WTC11 (cell line): ENCODE measurements around the gene NENF. TPM values are rescaled to one million over a fixed set of nuclear protein-coding genes. Genes with fewer than 3 reads are reported as not detected.
"Not testable (repeated sequence)": the region's sequence is repeated elsewhere in the genome, so short reads cannot be mapped to it uniquely, and the experiment has no call there.

ENCODE experiments used
- ATAC-seq: fragments of 200-7000 bp; cut with Tn5 transposase; 2 replicates; pipeline ENCODE4 v1.10.0; 2021; ENCODE audit warnings: mild to moderate bottlenecking, moderate library complexity
- CTCF ChIA-PET: fragments of 300-600 bp; sonication (Branson Sonifier 250); formaldehyde crosslinking; loops from one replicate; lab custom pipeline; 2021; ENCODE audit warnings: antibody characterized with exemption; lab: Charles Lee
- POLR2A ChIA-PET: fragments of 350-600 bp; sonication (Branson Sonifier 250); formaldehyde crosslinking; loops from one replicate; lab custom pipeline; 2021; ENCODE audit warnings: antibody characterized with exemption; lab: Charles Lee
- DNase-seq: peaks from one replicate; pipeline ENCODE4 v3.0.0; 2021; ENCODE audit warnings: low spot score
- H3K27ac Mint-ChIP-seq: 2 replicates; pipeline ENCODE4 v1.8.0; 2021; ENCODE audit warnings: mixed read lengths
- H3K27me3 Mint-ChIP-seq: 2 replicates; pipeline ENCODE4 v1.8.0; 2021; ENCODE audit warnings: low read depth, mild to moderate bottlenecking, moderate library complexity, mixed read lengths
- H3K36me3 Mint-ChIP-seq: 2 replicates; pipeline ENCODE4 v1.8.0; 2021; ENCODE audit warnings: mixed read lengths
- H3K4me1 Mint-ChIP-seq: 2 replicates; pipeline ENCODE4 v1.8.0; 2022; ENCODE audit warnings: mixed read lengths
- H3K4me3 Mint-ChIP-seq: 2 replicates; pipeline ENCODE4 v1.8.0; 2021; ENCODE audit warnings: mild to moderate bottlenecking, moderate library complexity, mixed read lengths
- H3K9me3 Mint-ChIP-seq: 2 replicates; pipeline ENCODE4 v1.8.0; 2021; ENCODE audit warnings: mixed read lengths
- CREB1 ChIP-seq: sonication (generic); formaldehyde crosslinking; IDR thresholded peaks from 2 replicates; pipeline ENCODE4 v1.8.0; 2023; ENCODE audit warnings: mild to moderate bottlenecking, missing genetic modification reagents
- CREM ChIP-seq: sonication (generic); formaldehyde crosslinking; IDR thresholded peaks from 2 replicates; pipeline ENCODE4 v1.8.1; 2022; ENCODE audit warnings: mild to moderate bottlenecking, missing genetic modification reagents, moderate library complexity
- GTF2I ChIP-seq: fragments of 250-450 bp; sonication (Bioruptor Pico); conservative IDR thresholded peaks from 2 replicates; pipeline ENCODE4 v1.4.0; 2021; ENCODE audit warnings: mild to moderate bottlenecking
- NFYB ChIP-seq: sonication (generic); formaldehyde crosslinking; conservative IDR thresholded peaks from 2 replicates; pipeline ENCODE4 v1.8.0; 2022; ENCODE audit warnings: low read depth, missing genetic modification reagents
- RELA ChIP-seq: sonication (generic); formaldehyde crosslinking; IDR thresholded peaks from 2 replicates; pipeline ENCODE4 v1.8.1; 2022; ENCODE audit warnings: missing genetic modification reagents, mild to moderate bottlenecking, borderline replicate concordance
- SMAD3 ChIP-seq: sonication (generic); formaldehyde crosslinking; IDR thresholded peaks from 2 replicates; pipeline ENCODE4 v1.8.0; 2022; ENCODE audit warnings: missing genetic modification reagents, mild to moderate bottlenecking, borderline replicate concordance
- STAT6 ChIP-seq: sonication (generic); formaldehyde crosslinking; conservative IDR thresholded peaks from 2 replicates; pipeline ENCODE4 v1.8.1; 2023; ENCODE audit warnings: mild to moderate bottlenecking, low read depth, missing genetic modification reagents, moderate library complexity
- ZBTB21 ChIP-seq: sonication (generic); formaldehyde crosslinking; IDR thresholded peaks from 2 replicates; pipeline ENCODE4 v1.8.1; 2023; ENCODE audit warnings: mild to moderate bottlenecking, missing genetic modification reagents, borderline replicate concordance
- ZNF416 ChIP-seq: fragments of 250-450 bp; sonication (Bioruptor Pico); IDR thresholded peaks from 2 replicates; pipeline ENCODE4 v1.9.0; 2021; ENCODE audit warnings: mild to moderate bottlenecking, inconsistent platforms
- ZNF532 ChIP-seq: fragments of 250-450 bp; sonication (Bioruptor Pico); IDR thresholded peaks from 2 replicates; pipeline ENCODE4 v1.9.0; 2021; ENCODE audit warnings: mild to moderate bottlenecking, borderline replicate concordance
- total RNA-seq: library from RNA; stranded (reverse); gene quantifications from 3 replicates; pipeline ENCODE4 v1.2.3, GENCODE V29; 2021
- TF ChIP-seq, protein P1 (sequence below): sonication (generic); formaldehyde crosslinking; conservative IDR thresholded peaks from 2 replicates; pipeline ENCODE4 v1.8.1; 2022; ENCODE audit warnings: mild to moderate bottlenecking, missing genetic modification reagents
- TF ChIP-seq, protein P2 (sequence below): sonication (generic); formaldehyde crosslinking; IDR thresholded peaks from 2 replicates; pipeline ENCODE4 v1.8.0; 2023; ENCODE audit warnings: mild to moderate bottlenecking, missing genetic modification reagents
- TF ChIP-seq, protein P3 (sequence below): sonication (generic); formaldehyde crosslinking; IDR thresholded peaks from 2 replicates; pipeline ENCODE4 v1.8.0; 2022; ENCODE audit warnings: mild to moderate bottlenecking, missing genetic modification reagents
- TF ChIP-seq, protein P4 (sequence below): sonication (generic); formaldehyde crosslinking; IDR thresholded peaks from 2 replicates; pipeline ENCODE4 v1.8.1; 2023; ENCODE audit warnings: mild to moderate bottlenecking, missing genetic modification reagents, moderate library complexity

Gene NENF
- total RNA-seq, 1 experiment from 2014 or later, result 27.3 TPM

- TF ChIP-seq, protein P1, sequence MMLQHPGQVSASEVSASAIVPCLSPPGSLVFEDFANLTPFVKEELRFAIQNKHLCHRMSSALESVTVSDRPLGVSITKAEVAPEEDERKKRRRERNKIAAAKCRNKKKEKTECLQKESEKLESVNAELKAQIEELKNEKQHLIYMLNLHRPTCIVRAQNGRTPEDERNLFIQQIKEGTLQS (CRISPR knock-in tag), result no peak
- TF ChIP-seq NFYB (CRISPR knock-in tag) (no peak), STAT6 (CRISPR knock-in tag) (no peak), ZNF532 (CRISPR knock-in tag) (no peak)
- TF ChIP-seq, protein P2, sequence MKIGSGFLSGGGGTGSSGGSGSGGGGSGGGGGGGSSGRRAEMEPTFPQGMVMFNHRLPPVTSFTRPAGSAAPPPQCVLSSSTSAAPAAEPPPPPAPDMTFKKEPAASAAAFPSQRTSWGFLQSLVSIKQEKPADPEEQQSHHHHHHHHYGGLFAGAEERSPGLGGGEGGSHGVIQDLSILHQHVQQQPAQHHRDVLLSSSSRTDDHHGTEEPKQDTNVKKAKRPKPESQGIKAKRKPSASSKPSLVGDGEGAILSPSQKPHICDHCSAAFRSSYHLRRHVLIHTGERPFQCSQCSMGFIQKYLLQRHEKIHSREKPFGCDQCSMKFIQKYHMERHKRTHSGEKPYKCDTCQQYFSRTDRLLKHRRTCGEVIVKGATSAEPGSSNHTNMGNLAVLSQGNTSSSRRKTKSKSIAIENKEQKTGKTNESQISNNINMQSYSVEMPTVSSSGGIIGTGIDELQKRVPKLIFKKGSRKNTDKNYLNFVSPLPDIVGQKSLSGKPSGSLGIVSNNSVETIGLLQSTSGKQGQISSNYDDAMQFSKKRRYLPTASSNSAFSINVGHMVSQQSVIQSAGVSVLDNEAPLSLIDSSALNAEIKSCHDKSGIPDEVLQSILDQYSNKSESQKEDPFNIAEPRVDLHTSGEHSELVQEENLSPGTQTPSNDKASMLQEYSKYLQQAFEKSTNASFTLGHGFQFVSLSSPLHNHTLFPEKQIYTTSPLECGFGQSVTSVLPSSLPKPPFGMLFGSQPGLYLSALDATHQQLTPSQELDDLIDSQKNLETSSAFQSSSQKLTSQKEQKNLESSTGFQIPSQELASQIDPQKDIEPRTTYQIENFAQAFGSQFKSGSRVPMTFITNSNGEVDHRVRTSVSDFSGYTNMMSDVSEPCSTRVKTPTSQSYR (CRISPR knock-in tag), result no peak
- TF ChIP-seq, protein P3, sequence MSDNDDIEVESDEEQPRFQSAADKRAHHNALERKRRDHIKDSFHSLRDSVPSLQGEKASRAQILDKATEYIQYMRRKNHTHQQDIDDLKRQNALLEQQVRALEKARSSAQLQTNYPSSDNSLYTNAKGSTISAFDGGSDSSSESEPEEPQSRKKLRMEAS, result no peak
Measured at GRCh38 chr1:212479188-212479587, 46.5 kb downstream of the NENF start (continued).

GRCh38 chr1:212480711-212481437 is 48.2 kb downstream of the NENF start:
- not testable (repeated sequence) for ATAC-seq, DNase-seq, H3K4me3 Mint-ChIP-seq, H3K27ac Mint-ChIP-seq, H3K9me3 Mint-ChIP-seq, H3K36me3 Mint-ChIP-seq, H3K27me3 Mint-ChIP-seq
- H3K4me1 Mint-ChIP-seq, result peaks cover 18% of the 10 kb centered on the region
- ChIA-PET CTCF (interaction anchor here (2.5 to 5.7 kb wide), 2 partner anchors 128 to 185 kb away, joined by 8 to 47 read pairs; partner anchors contain the start of gene ATF3), POLR2A (interaction anchor here (0.7 kb wide), 3 partner anchors 127 to 508 kb away, joined by 3 to 4 read pairs (median 4); partner anchors contain the start of gene ATF3)

DNA sequence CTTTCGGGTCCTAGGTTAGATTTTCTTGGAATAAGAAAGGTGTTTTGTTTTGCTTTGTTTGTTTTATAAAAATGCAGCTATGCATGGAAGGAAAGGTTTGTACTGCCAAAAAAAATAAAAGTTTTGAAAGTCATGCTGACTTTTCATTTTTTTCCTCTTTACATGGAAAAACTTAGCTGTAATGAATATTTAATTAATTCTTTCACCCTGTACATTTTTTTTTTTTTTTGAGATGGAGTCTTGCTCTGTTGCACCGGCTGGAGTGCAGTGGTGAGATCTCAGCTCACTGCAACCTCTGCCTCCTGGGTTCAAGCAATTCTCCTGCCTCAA is 48.7 kb downstream of the NENF start:
- H3K4me1 Mint-ChIP-seq, result peaks cover 23% of the 10 kb centered on the region
- CTCF ChIA-PET, result interaction anchor here (5.7 kb wide), 1 partner anchor 184 kb away, joined by 47 read pairs; no protein-coding TSS in a partner anchor
- DNase-seq, result no peak
- no peak overlapping the region for H3K4me3 Mint-ChIP-seq
- no peaks in the 10 kb centered on the region for H3K9me3 Mint-ChIP-seq
- H3K36me3 Mint-ChIP-seq, result no peaks in the 10 kb centered on the region
- no peak for ATAC-seq
- TF ChIP-seq GTF2I (no peak), SMAD3 (no peak), ZNF416 (no peak), RELA (no peak), ZBTB21 (no peak), CREM (CRISPR knock-in tag) (no peak), CREB1 (CRISPR knock-in tag) (no peak)
- TF ChIP-seq, protein P4, sequence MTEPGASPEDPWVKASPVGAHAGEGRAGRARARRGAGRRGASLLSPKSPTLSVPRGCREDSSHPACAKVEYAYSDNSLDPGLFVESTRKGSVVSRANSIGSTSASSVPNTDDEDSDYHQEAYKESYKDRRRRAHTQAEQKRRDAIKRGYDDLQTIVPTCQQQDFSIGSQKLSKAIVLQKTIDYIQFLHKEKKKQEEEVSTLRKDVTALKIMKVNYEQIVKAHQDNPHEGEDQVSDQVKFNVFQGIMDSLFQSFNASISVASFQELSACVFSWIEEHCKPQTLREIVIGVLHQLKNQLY (CRISPR knock-in tag), result no peak
- no peaks in the 10 kb centered on the region for H3K27me3 Mint-ChIP-seq
- POLR2A ChIA-PET, result interaction anchor here (0.7 kb wide), 3 partner anchors 127 to 508 kb away, joined by 3 to 4 read pairs (median 4); partner anchors contain the start of gene ATF3
- no peak overlapping the region for H3K27ac Mint-ChIP-seq
